Natural killer cell (primary cell): ENCODE measurements around the gene NRGN. TPM values are rescaled to one million over a fixed set of nuclear protein-coding genes. Genes with fewer than 3 reads are reported as not detected.

Source experiments
- ATAC-seq, 3 donors: fragments of 150-1000 bp in 2 of 3; fragments of 200-7000 bp in 1 of 3; cut with Tn5 transposase; 1 replicate in 1 of 3; 2 replicates in 2 of 3; pipeline ENCODE4 v1.10.0; 2021; ENCODE audit warnings: mild to moderate bottlenecking in 2 of 3, moderate library complexity in 2 of 3
- DNase-seq, 2 donors: peaks; one replicate each; pipeline versions ENCODE4 v3.0.0 to v3.0.0-alpha.2; 2013 to 2021; ENCODE audit warnings: mixed read lengths in 1 of 2
- H3K27ac ChIP-seq: one replicate; pipeline ENCODE4 v1.5.1; 2013; ENCODE audit warnings: mild to moderate bottlenecking, low read length
- H3K27me3 ChIP-seq: one replicate; pipeline ENCODE4 v1.6.1; 2013; ENCODE audit warnings: low read length; ENCODE audit not compliant: control insufficient read depth, insufficient read depth
- H3K36me3 ChIP-seq: one replicate; pipeline ENCODE4 v1.6.1; 2013; ENCODE audit warnings: low read length; ENCODE audit not compliant: control insufficient read depth, insufficient read depth
- H3K4me1 ChIP-seq: one replicate; pipeline ENCODE4 v1.6.1; 2013; ENCODE audit warnings: low read length; ENCODE audit not compliant: control insufficient read depth, insufficient read depth
- H3K4me3 ChIP-seq: one replicate; pipeline ENCODE4 v1.5.1; 2013; ENCODE audit warnings: low read length
- H3K9me3 ChIP-seq: one replicate; pipeline ENCODE4 v1.6.1; 2013; ENCODE audit warnings: low read length; ENCODE audit not compliant: control insufficient read depth, insufficient read depth
- H3K27ac Mint-ChIP-seq, 2 donors: one replicate each; pipeline ENCODE4 v1.8.0; 2022; ENCODE audit warnings: mild to moderate bottlenecking in 2 of 2, mixed read lengths in 2 of 2, moderate library complexity in 1 of 2
- H3K27me3 Mint-ChIP-seq, 2 donors: one replicate each; pipeline ENCODE4 v1.8.0; 2022; ENCODE audit warnings: low read depth in 2 of 2, mixed read lengths in 2 of 2
- H3K36me3 Mint-ChIP-seq: one replicate; pipeline ENCODE4 v1.8.0; 2022; ENCODE audit warnings: mixed read lengths
- H3K4me1 Mint-ChIP-seq, 2 donors: one replicate each; pipeline ENCODE4 v1.8.0; 2022; ENCODE audit warnings: mixed read lengths in 2 of 2
- H3K4me3 Mint-ChIP-seq: one replicate; pipeline ENCODE4 v1.8.0; 2022; ENCODE audit warnings: mild to moderate bottlenecking, moderate library complexity, mixed read lengths
- H3K9me3 Mint-ChIP-seq, 2 donors: one replicate each; pipeline ENCODE4 v1.8.0; 2022; ENCODE audit warnings: mixed read lengths in 2 of 2
- CTCF ChIP-seq: fragments of 200-600 bp; IDR thresholded peaks from one replicate; pipeline ENCODE4 v1.8.0; 2022; ENCODE audit warnings: antibody characterized with exemption
- WGBS: methylation state at CpG from one replicate; pipeline ENCODE4 v1.1.7; 2013; ENCODE audit warnings: missing lambda C conversion rate; ENCODE audit not compliant: insufficient coverage; 5-methylcytosine and 5-hydroxymethylcytosine counted together
- intact Hi-C: fragments of 100-400 bp; cut with micrococcal nuclease; formaldehyde crosslinking; loops from one replicate; pipeline ENCODE4 v1.14.2; 2022
- total RNA-seq, 4 donors: library from RNA; stranded (reverse); fragments of 120-200 nt in 1 of 4; gene quantifications; one replicate each; pipeline versions ENCODE4 v1.2.3 to v1.2.4, GENCODE V29; 2013 to 2022

NRGN gene
- total RNA-seq, 3 donors from 2014 or later (not counting 1 experiment from before 2014, with no cell fraction given), result 11.1 to 70.9 (median 28.4) TPM

GRCh38 chr11:124722176-124722575, 17.6 kb upstream of the NRGN start:
- TF ChIP-seq CTCF, result no peak
- WGBS, result 6% methylated on average over 5 of the region's 6 CpGs
- H3K4me1 ChIP-seq, result peaks cover 17% of the 10 kb centered on the region
- H3K27me3 ChIP-seq, result peaks cover 14% of the 10 kb centered on the region
- no peaks in the 10 kb centered on the region for H3K36me3 ChIP-seq
- peaks cover 9 to 20% of the 10 kb centered on the region in 2 donors for H3K4me1 Mint-ChIP-seq
- DNase-seq (no peak), ATAC-seq (no peak)
- no peak overlapping the region for H3K4me3 ChIP-seq
- no peak overlapping the region for H3K4me3 Mint-ChIP-seq
- intact Hi-C loops, result no loop called here
- no peaks in the 10 kb centered on the region for H3K36me3 Mint-ChIP-seq
- H3K27ac ChIP-seq, result no peak overlapping the region
- H3K27me3 Mint-ChIP-seq, result peaks cover 71 to 85% of the 10 kb centered on the region in 2 donors
- no peaks in the 10 kb centered on the region for H3K9me3 Mint-ChIP-seq
- H3K27ac Mint-ChIP-seq, result no peak overlapping the region
- H3K9me3 ChIP-seq, result no peaks in the 10 kb centered on the region

GRCh38 chr11:124724979-124725718, 14.6 kb upstream of the NRGN start:
- peaks cover 5% of the 10 kb centered on the region for H3K4me1 ChIP-seq
- no peaks in the 10 kb centered on the region for H3K36me3 ChIP-seq
- intact Hi-C loops, result no loop called here
- no peak overlapping the region for H3K27ac Mint-ChIP-seq
- no peak for DNase-seq
- no peaks in the 10 kb centered on the region for H3K9me3 ChIP-seq
- no peak for TF ChIP-seq CTCF
- H3K27me3 Mint-ChIP-seq, result peaks cover 53 to 61% of the 10 kb centered on the region in 2 donors
- H3K27me3 ChIP-seq, result no peaks in the 10 kb centered on the region
- H3K36me3 Mint-ChIP-seq, result no peaks in the 10 kb centered on the region
- no peak for ATAC-seq
- H3K4me3 ChIP-seq, result no peak overlapping the region
- H3K27ac ChIP-seq, result no peak overlapping the region
- no peaks in the 10 kb centered on the region for H3K9me3 Mint-ChIP-seq
- H3K4me1 Mint-ChIP-seq, result peaks cover 0 to 7% of the 10 kb centered on the region in 2 donors
- WGBS, result 36% methylated on average over 13 of the region's 14 CpGs
- no peak overlapping the region for H3K4me3 Mint-ChIP-seq

GRCh38 chr11:124725719-124726105, 14.0 kb upstream of the NRGN start:
- H3K9me3 ChIP-seq, result no peaks in the 10 kb centered on the region
- Mint-ChIP-seq H3K9me3 (no peaks in the 10 kb centered on the region), H3K4me3 (no peak overlapping the region), H3K27me3 (peaks cover 51 to 56% of the 10 kb centered on the region in 2 donors), H3K4me1 (peaks cover 0 to 7% of the 10 kb centered on the region in 2 donors), H3K27ac (no peak overlapping the region), H3K36me3 (no peaks in the 10 kb centered on the region)
- intact Hi-C loops, result no loop called here
- no peaks in the 10 kb centered on the region for H3K36me3 ChIP-seq
- H3K27ac ChIP-seq, result no peak overlapping the region
- peaks cover 5% of the 10 kb centered on the region for H3K4me1 ChIP-seq
- H3K4me3 ChIP-seq, result no peak overlapping the region
- no peak for TF ChIP-seq CTCF
- ATAC-seq (no peak), DNase-seq (no peak)
- no peaks in the 10 kb centered on the region for H3K27me3 ChIP-seq
- 20% methylated on average over 6 of the region's 6 CpGs for WGBS

GRCh38 chr11:124727474-124727873, 12.3 kb upstream of the NRGN start:
- no peaks in the 10 kb centered on the region for H3K36me3 Mint-ChIP-seq
- TF ChIP-seq CTCF, result no peak
- Histone ChIP-seq H3K27me3 (no peaks in the 10 kb centered on the region), H3K36me3 (no peaks in the 10 kb centered on the region), H3K9me3 (no peaks in the 10 kb centered on the region), H3K27ac (no peak overlapping the region), H3K4me3 (no peak overlapping the region), H3K4me1 (peaks cover 5% of the 10 kb centered on the region)
- intact Hi-C loops, result no loop called here
- 77% methylated on average over 4 of the region's 4 CpGs for WGBS
- H3K4me1 Mint-ChIP-seq, result peaks cover 0 to 7% of the 10 kb centered on the region in 2 donors
- H3K27ac Mint-ChIP-seq, result no peak overlapping the region
- DNase-seq (no peak), ATAC-seq (no peak)
- no peaks in the 10 kb centered on the region for H3K9me3 Mint-ChIP-seq
- peaks cover 39 to 40% of the 10 kb centered on the region in 2 donors for H3K27me3 Mint-ChIP-seq
- no peak overlapping the region for H3K4me3 Mint-ChIP-seq
